Measurements from ENCODE around the gene SULF2.

Gene SULF2

DNA sequence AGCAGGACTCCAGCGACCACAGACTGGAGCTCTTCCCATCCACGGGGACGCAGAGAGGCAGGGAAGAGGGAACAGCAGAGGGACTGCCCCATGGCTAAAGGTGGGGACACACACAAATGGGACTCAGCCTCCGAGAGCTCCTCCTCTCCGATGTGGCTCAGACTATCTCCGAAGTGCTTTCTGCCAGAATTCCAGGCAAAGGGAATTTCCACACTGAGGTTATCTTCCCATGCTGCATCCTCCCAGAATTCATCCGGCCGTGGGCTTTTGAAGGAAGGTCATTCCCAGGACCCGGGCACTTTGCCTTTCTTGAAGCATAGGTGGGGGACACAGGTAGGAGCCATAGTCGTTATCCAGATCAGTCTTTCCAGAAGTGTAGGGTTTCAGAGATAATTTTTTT, 67.9 kb downstream of the SULF2 start:
- Histone ChIP-seq H3K27me3 (ENCODE audit: insufficient read depth, insufficient read length) (no peaks in the 10 kb centered on the region), H3K4me3 (ENCODE audit: insufficient read length, low read depth) (no peak overlapping the region), H3K9me3 (ENCODE audit: insufficient read depth, low read length) (no peaks in the 10 kb centered on the region), H3K9ac (ENCODE audit: insufficient read length, low read depth) (no peak overlapping the region), H3K4me1 (ENCODE audit: insufficient read depth, insufficient read length) (no peaks in the 10 kb centered on the region), H3K36me3 (ENCODE audit: insufficient read depth, insufficient read length, low read length) (peaks cover 31% of the 10 kb centered on the region)
- DNase-seq (ENCODE audit: low read depth, low spot score), result no peak
- TF ChIP-seq YY1 (IDR thresholded peaks at IDR 0.05; ENCODE audit: insufficient read depth, insufficient read length) (no peak), ZNF274 (IDR thresholded peaks at IDR 0.05; ENCODE audit: low read depth, low read length) (no peak)

- no peak overlapping the region for H3K4me3 ChIP-seq (ENCODE audit: insufficient read length, low read depth)
- H3K9ac ChIP-seq (ENCODE audit: insufficient read length, low read depth), result no peak overlapping the region
- peaks cover 42% of the 10 kb centered on the region for H3K36me3 ChIP-seq (ENCODE audit: insufficient read depth, insufficient read length, low read length)
- DNase-seq (ENCODE audit: low read depth, low spot score), result no peak
- H3K4me1 ChIP-seq (ENCODE audit: insufficient read depth, insufficient read length), result peaks cover 7% of the 10 kb centered on the region
- TF ChIP-seq ZNF274 (IDR thresholded peaks at IDR 0.05; ENCODE audit: low read depth, low read length) (no peak), SUZ12 (IDR thresholded peaks at IDR 0.05; ENCODE audit: extremely low read depth, insufficient read depth, insufficient read length) (no peak), YY1 (IDR thresholded peaks at IDR 0.05; ENCODE audit: insufficient read depth, insufficient read length) (no peak)
- no peaks in the 10 kb centered on the region for H3K27me3 ChIP-seq (ENCODE audit: insufficient read depth, insufficient read length)
- no peaks in the 10 kb centered on the region for H3K9me3 ChIP-seq (ENCODE audit: insufficient read depth, low read length)
Measured at GRCh38 chr20:47713878-47714450, 71.3 kb downstream of the SULF2 start.

GRCh38 chr20:47713163-47713562, 72.1 kb downstream of the SULF2 start:
- peaks cover 7% of the 10 kb centered on the region for H3K4me1 ChIP-seq (ENCODE audit: insufficient read depth, insufficient read length)
- H3K9me3 ChIP-seq (ENCODE audit: insufficient read depth, low read length), result no peaks in the 10 kb centered on the region
- peaks cover 44% of the 10 kb centered on the region for H3K36me3 ChIP-seq (ENCODE audit: insufficient read depth, insufficient read length, low read length)
- H3K4me3 ChIP-seq (ENCODE audit: insufficient read length, low read depth), result no peak overlapping the region
- no peak for DNase-seq (ENCODE audit: low read depth, low spot score)
- no peak overlapping the region for H3K9ac ChIP-seq (ENCODE audit: insufficient read length, low read depth)
- H3K27me3 ChIP-seq (ENCODE audit: insufficient read depth, insufficient read length), result no peaks in the 10 kb centered on the region
- TF ChIP-seq SUZ12 (IDR thresholded peaks at IDR 0.05; ENCODE audit: extremely low read depth, insufficient read depth, insufficient read length) (no peak), YY1 (IDR thresholded peaks at IDR 0.05; ENCODE audit: insufficient read depth, insufficient read length) (no peak), ZNF274 (IDR thresholded peaks at IDR 0.05; ENCODE audit: low read depth, low read length) (no peak)

GRCh38 chr20:47711046-47711752, 74.1 kb downstream of the SULF2 start:
- H3K4me1 ChIP-seq (ENCODE audit: insufficient read depth, insufficient read length), result peaks cover 7% of the 10 kb centered on the region
- H3K36me3 ChIP-seq (ENCODE audit: insufficient read depth, insufficient read length, low read length), result peaks cover 41% of the 10 kb centered on the region
- H3K9me3 ChIP-seq (ENCODE audit: insufficient read depth, low read length), result no peaks in the 10 kb centered on the region
- DNase-seq (ENCODE audit: low read depth, low spot score), result no peak
- no peak overlapping the region for H3K4me3 ChIP-seq (ENCODE audit: insufficient read length, low read depth)
- H3K9ac ChIP-seq (ENCODE audit: insufficient read length, low read depth), result no peak overlapping the region
- TF ChIP-seq ZNF274 (IDR thresholded peaks at IDR 0.05; ENCODE audit: low read depth, low read length) (no peak), SUZ12 (IDR thresholded peaks at IDR 0.05; ENCODE audit: extremely low read depth, insufficient read depth, insufficient read length) (no peak), YY1 (IDR thresholded peaks at IDR 0.05; ENCODE audit: insufficient read depth, insufficient read length) (no peak)
- no peaks in the 10 kb centered on the region for H3K27me3 ChIP-seq (ENCODE audit: insufficient read depth, insufficient read length)

- no peak overlapping the region for H3K4me3 ChIP-seq (ENCODE audit: insufficient read length, low read depth)
- peaks cover 36% of the 10 kb centered on the region for H3K36me3 ChIP-seq (ENCODE audit: insufficient read depth, insufficient read length, low read length)
- TF ChIP-seq ZNF274 (IDR thresholded peaks at IDR 0.05; ENCODE audit: low read depth, low read length) (no peak), SUZ12 (IDR thresholded peaks at IDR 0.05; ENCODE audit: extremely low read depth, insufficient read depth, insufficient read length) (no peak), YY1 (IDR thresholded peaks at IDR 0.05; ENCODE audit: insufficient read depth, insufficient read length) (no peak)
- no peaks in the 10 kb centered on the region for H3K9me3 ChIP-seq (ENCODE audit: insufficient read depth, low read length)
- H3K4me1 ChIP-seq (ENCODE audit: insufficient read depth, insufficient read length), result peaks cover 7% of the 10 kb centered on the region
- no peak for DNase-seq (ENCODE audit: low read depth, low spot score)
- H3K27me3 ChIP-seq (ENCODE audit: insufficient read depth, insufficient read length), result no peaks in the 10 kb centered on the region
- H3K9ac ChIP-seq (ENCODE audit: insufficient read length, low read depth), result no peak overlapping the region
Measured at GRCh38 chr20:47710665-47711045, 74.6 kb downstream of the SULF2 start.

DNA sequence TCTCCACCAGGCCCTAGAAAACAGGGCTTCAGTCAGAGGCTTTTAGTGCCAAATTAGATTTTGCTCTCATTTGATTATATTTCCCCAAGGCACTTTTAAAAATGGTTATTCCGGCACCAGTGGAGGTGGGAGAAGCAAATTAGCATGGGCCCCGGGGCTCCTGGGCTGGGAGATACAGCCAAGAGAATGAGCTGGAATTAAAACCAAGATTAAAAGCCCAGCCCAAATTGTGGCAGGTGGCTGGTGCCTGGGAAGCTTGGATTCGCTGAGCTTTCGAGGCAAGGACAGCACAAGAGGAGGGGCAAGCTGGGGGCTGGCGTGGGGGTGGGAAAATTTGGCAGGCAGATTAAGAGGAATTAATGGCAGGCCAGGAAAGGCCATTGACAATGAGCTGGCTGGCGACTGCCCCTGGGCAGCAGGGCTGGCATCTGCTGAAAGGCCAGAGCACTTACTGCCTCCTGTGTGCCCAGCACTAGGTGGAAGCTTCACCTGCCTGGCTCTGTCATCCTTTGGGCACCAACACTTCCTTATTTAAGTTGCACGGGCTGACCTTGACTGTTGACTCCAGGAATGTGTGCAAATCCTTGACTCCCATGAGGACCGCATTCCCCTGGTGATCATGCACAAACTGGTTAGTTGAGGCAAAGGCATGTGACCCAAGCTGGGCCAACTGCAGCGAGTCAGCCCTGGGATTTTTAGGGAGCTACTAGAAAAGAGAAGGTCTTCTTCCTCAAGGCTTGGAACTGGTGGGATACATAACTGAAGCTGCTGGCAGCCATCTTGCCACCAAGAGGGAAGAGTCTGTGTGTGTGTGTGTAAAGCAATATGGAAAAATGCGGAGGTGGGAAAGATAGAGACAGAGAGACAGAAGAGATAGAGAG, 76.1 kb downstream of the SULF2 start:
- Histone ChIP-seq H3K36me3 (ENCODE audit: insufficient read depth, insufficient read length, low read length) (peaks cover 36% of the 10 kb centered on the region), H3K4me3 (ENCODE audit: insufficient read length, low read depth) (no peak overlapping the region), H3K9ac (ENCODE audit: insufficient read length, low read depth) (no peak overlapping the region), H3K9me3 (ENCODE audit: insufficient read depth, low read length) (no peaks in the 10 kb centered on the region), H3K27me3 (ENCODE audit: insufficient read depth, insufficient read length) (no peaks in the 10 kb centered on the region), H3K4me1 (ENCODE audit: insufficient read depth, insufficient read length) (peaks cover 7% of the 10 kb centered on the region)
- no peak for DNase-seq (ENCODE audit: low read depth, low spot score)
- TF ChIP-seq YY1 (IDR thresholded peaks at IDR 0.05; ENCODE audit: insufficient read depth, insufficient read length), result no peak

DNA sequence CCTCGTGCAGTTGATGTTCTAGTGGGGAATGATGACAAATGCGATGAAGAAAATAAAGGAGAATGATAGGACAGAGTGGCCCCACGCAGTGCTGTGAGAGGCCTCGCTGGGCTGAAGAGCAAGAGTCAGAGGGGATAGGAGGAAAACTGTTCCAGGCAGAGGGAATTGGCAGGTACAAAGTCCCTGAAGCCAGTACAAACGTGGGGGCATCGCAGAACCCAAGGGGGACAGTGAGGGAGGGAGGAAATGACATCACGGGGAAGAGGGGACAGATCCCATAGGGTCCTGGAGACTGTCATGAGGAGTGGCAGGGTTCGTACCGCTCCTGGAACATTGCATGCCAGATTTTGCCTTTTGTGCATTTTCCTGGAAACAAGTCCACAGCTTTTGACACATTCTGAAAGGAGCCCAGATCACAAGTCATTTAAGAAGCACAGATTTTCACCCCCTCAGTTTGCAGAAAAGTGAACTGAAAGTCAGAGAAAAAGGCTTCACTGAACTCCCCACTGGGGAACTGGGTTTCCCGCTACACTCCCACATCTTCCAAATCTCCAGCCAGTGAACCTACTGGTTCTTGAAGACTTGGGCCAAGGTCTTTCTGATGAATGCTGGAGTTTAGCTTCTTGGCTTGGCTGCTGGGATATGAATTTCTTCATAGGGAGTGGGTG, 77.0 kb downstream of the SULF2 start:
- peaks cover 34% of the 10 kb centered on the region for H3K36me3 ChIP-seq (ENCODE audit: insufficient read depth, insufficient read length, low read length)
- peaks cover 7% of the 10 kb centered on the region for H3K4me1 ChIP-seq (ENCODE audit: insufficient read depth, insufficient read length)
- H3K27me3 ChIP-seq (ENCODE audit: insufficient read depth, insufficient read length), result no peaks in the 10 kb centered on the region
- no peak overlapping the region for H3K4me3 ChIP-seq (ENCODE audit: insufficient read length, low read depth)
- H3K9me3 ChIP-seq (ENCODE audit: insufficient read depth, low read length), result no peaks in the 10 kb centered on the region
- no peak overlapping the region for H3K9ac ChIP-seq (ENCODE audit: insufficient read length, low read depth)
- TF ChIP-seq SUZ12 (IDR thresholded peaks at IDR 0.05; ENCODE audit: extremely low read depth, insufficient read depth, insufficient read length), result no peak
- TF ChIP-seq ZNF274 (IDR thresholded peaks at IDR 0.05; ENCODE audit: low read depth, low read length), result no peak
- TF ChIP-seq YY1 (IDR thresholded peaks at IDR 0.05; ENCODE audit: insufficient read depth, insufficient read length), result no peak
- no peak for DNase-seq (ENCODE audit: low read depth, low spot score)
